ENCODE results near the gene DRD5. TPM values are rescaled to one million over a fixed set of nuclear protein-coding genes. Genes with fewer than 3 reads are reported as not detected.

DRD5 gene
- total RNA-seq, 1 experiment from 2014 or later, result not detected

DNA sequence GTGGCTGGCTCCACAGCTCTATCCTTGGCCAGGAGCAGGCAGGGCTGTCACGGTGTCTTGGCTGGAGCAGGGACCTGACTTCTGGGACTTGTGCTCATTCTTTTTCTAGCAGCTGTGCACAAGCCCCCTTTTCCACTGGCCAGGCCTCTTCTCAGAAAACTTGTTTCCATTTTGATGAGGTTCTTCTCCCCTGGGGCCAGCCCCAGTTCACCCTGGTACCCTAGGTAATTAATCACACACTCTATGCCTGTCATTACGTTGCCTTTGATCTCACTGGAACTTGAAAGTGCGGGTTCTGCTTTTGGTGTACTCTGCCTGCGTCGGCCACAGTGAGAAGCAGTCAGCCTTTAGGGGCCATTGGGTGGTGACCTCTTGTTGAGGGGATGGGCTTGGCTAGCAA is 26.6 kb downstream of the DRD5 start:
- no peak overlapping the region for H3K4me3 ChIP-seq (ENCODE audit: low read depth, low read length, poor library complexity, severe bottlenecking)
- intact Hi-C loops (cut with micrococcal nuclease; ENCODE audit: unreplicated experiment), result no loop called here
- H3K4me1 ChIP-seq (ENCODE audit: insufficient read depth, low read length, poor library complexity, severe bottlenecking), result peaks cover 4% of the 10 kb centered on the region
- peaks cover 3% of the 10 kb centered on the region for H3K27me3 ChIP-seq (replicated peaks; ENCODE audit: insufficient read depth, low read depth, low read length, poor library complexity)
- no peaks in the 10 kb centered on the region for H3K9me3 ChIP-seq (ENCODE audit: low read depth, low read length, poor library complexity, severe bottlenecking)
- ChIA-PET POLR2A (ENCODE audit: low non-redundant PET) (no interaction called here), CTCF (no interaction called here)
- no peak overlapping the region for H3K27ac ChIP-seq (ENCODE audit: low read depth, low read length, poor library complexity, severe bottlenecking)
- TF ChIP-seq EZH2 (IDR thresholded peaks at IDR 0.05; ENCODE audit: borderline replicate concordance, low read depth, low read length, poor library complexity, severe bottlenecking) (no peak), CTCF (conservative IDR thresholded peaks at IDR 0.05; ENCODE audit: low read depth, low read length) (no peak)
- BruUV-seq (replicated peaks), result no TSS peak
- DNase-seq (ENCODE audit: low spot score), result no peak
- H3K36me3 ChIP-seq (ENCODE audit: insufficient read depth, low read length, poor library complexity, severe bottlenecking), result no peaks in the 10 kb centered on the region

DNA sequence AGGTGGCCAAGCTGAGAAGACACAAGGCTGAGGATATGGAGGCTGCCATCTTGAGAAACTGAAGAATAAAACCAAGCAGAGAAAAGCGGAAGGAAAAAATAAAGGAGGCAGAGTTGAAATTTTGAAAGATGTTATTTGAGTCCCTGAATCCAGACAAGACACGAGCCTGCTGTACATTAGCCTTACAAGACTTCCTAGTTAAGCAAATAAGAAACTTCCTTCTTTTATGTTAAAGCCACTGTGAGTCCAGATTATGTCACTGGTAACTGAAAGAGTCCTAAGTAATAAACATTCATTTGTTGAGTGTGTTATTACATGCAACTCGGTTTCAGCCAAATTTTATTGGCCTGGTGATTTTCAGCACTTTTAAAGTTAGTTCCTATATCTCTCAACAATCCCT is 30.4 kb downstream of the DRD5 start:
- H3K36me3 ChIP-seq (ENCODE audit: insufficient read depth, low read length, poor library complexity, severe bottlenecking), result no peaks in the 10 kb centered on the region
- H3K27me3 ChIP-seq (replicated peaks; ENCODE audit: insufficient read depth, low read depth, low read length, poor library complexity), result no peaks in the 10 kb centered on the region
- H3K4me1 ChIP-seq (ENCODE audit: insufficient read depth, low read length, poor library complexity, severe bottlenecking), result peaks cover 4% of the 10 kb centered on the region
- TF ChIP-seq CTCF (conservative IDR thresholded peaks at IDR 0.05; ENCODE audit: low read depth, low read length), result no peak
- no peak for TF ChIP-seq EZH2 (IDR thresholded peaks at IDR 0.05; ENCODE audit: borderline replicate concordance, low read depth, low read length, poor library complexity, severe bottlenecking)
- ChIA-PET POLR2A (ENCODE audit: low non-redundant PET) (no interaction called here), CTCF (no interaction called here)
- H3K4me3 ChIP-seq (ENCODE audit: low read depth, low read length, poor library complexity, severe bottlenecking), result no peak overlapping the region
- intact Hi-C loops (cut with micrococcal nuclease; ENCODE audit: unreplicated experiment), result no loop called here
- DNase-seq (ENCODE audit: low spot score), result no peak
- H3K27ac ChIP-seq (ENCODE audit: low read depth, low read length, poor library complexity, severe bottlenecking), result no peak overlapping the region
- BruUV-seq (replicated peaks), result no TSS peak
- no peaks in the 10 kb centered on the region for H3K9me3 ChIP-seq (ENCODE audit: low read depth, low read length, poor library complexity, severe bottlenecking)

DNA sequence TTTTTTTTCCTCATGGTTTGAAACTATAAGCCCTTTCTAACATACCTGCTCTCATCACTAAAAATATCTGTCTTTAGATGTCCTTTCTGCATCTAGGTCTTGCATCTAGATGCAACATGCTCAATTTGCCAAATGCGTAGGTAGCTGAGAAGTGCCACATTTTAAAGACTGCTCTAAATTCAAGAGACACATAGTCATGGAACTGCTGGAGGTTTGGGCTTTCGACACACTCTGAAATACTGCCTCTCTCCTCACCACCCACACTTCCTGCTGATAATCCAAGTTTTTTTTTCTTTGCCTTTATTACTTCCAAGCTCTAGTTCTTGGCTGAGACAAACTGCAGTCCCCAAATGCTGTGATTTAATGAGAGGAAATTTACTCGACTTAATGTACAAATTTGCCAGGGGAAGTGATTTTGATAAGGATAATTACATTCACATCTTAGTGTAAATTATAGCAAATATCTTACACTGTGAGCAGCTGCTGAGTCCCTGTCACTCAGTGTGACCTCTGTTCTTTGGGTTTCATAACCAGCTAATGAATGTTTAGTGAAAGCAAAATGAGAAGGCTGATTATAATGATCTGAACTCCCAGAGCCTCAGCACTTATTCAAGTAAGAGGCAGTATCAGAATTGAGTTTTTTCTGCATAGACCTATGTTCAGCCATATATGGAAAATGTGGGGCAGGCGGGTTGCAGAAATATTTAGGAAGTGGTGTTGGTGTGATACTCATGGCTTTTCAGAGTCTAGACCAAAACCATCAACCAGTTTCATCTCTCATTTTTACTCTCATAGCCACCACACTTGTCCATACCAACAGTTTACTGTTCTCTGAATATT is 31.3 kb downstream of the DRD5 start:
- CTCF ChIA-PET, result no interaction called here
- Histone ChIP-seq H3K36me3 (ENCODE audit: insufficient read depth, low read length, poor library complexity, severe bottlenecking) (no peaks in the 10 kb centered on the region), H3K9me3 (ENCODE audit: low read depth, low read length, poor library complexity, severe bottlenecking) (no peaks in the 10 kb centered on the region), H3K4me3 (ENCODE audit: low read depth, low read length, poor library complexity, severe bottlenecking) (no peak overlapping the region), H3K27ac (ENCODE audit: low read depth, low read length, poor library complexity, severe bottlenecking) (no peak overlapping the region), H3K27me3 (replicated peaks; ENCODE audit: insufficient read depth, low read depth, low read length, poor library complexity) (no peaks in the 10 kb centered on the region), H3K4me1 (ENCODE audit: insufficient read depth, low read length, poor library complexity, severe bottlenecking) (peaks cover 4% of the 10 kb centered on the region)
- peak; percentile 69 for DNase-seq (ENCODE audit: low spot score)
- no TSS peak for BruUV-seq (replicated peaks)
- POLR2A ChIA-PET (ENCODE audit: low non-redundant PET), result no interaction called here
- no peak for TF ChIP-seq CTCF (conservative IDR thresholded peaks at IDR 0.05; ENCODE audit: low read depth, low read length)
- TF ChIP-seq EZH2 (IDR thresholded peaks at IDR 0.05; ENCODE audit: borderline replicate concordance, low read depth, low read length, poor library complexity, severe bottlenecking), result no peak
- intact Hi-C loops (cut with micrococcal nuclease; ENCODE audit: unreplicated experiment), result no loop called here
